Stimulated activated CD8-positive, alpha-beta memory T cell treated with anti-CD3 and anti-CD28 coated beads, Interleukin-2, amount 100 ng/mL, for 48 hours (primary cell): ENCODE results near the gene CGNL1.

ENCODE experiments used
- DNase-seq, 2 donors: peaks; one replicate each; pipeline ENCODE4 v3.0.0-alpha.2; 2020; ENCODE audit warnings: low read depth in 2 of 2

Gene CGNL1

GRCh38 chr15:57571725-57572124 is 195.4 kb downstream of the CGNL1 start:
- DNase-seq, result no peak

GRCh38 chr15:57572468-57572867 is 196.2 kb downstream of the CGNL1 start:
- DNase-seq, result no peak

- no peak for DNase-seq
Observed at GRCh38 chr15:57573151-57573550, 196.8 kb downstream of the CGNL1 start.

- DNase-seq, result no peak
Observed at GRCh38 chr15:57575363-57575762, 199.1 kb downstream of the CGNL1 start.

GRCh38 chr15:57578288-57578900 is 202.1 kb downstream of the CGNL1 start:
- no peak for DNase-seq

GRCh38 chr15:57580428-57580827 is 204.1 kb downstream of the CGNL1 start:
- no peak for DNase-seq

- no peak for DNase-seq
Observed at GRCh38 chr15:57580866-57581265, 204.6 kb downstream of the CGNL1 start.

GRCh38 chr15:57582090-57582489 is 205.8 kb downstream of the CGNL1 start:
- no peak for DNase-seq

- no peak for DNase-seq
Observed at GRCh38 chr15:57583282-57583681, 207.0 kb downstream of the CGNL1 start.

GRCh38 chr15:57583720-57584119 is 207.4 kb downstream of the CGNL1 start:
- no peak for DNase-seq

GRCh38 chr15:57586661-57587424 is 210.5 kb downstream of the CGNL1 start:
- DNase-seq, result no peak

GRCh38 chr15:57589281-57589680 is 213.0 kb downstream of the CGNL1 start:
- no peak for DNase-seq

- no peak for DNase-seq
Observed at GRCh38 chr15:57589754-57590153, 213.4 kb downstream of the CGNL1 start.

GRCh38 chr15:57591237-57591821 is 215.0 kb downstream of the CGNL1 start:
- peak in 1 of 2 donors; percentile 2 for DNase-seq

- DNase-seq, result peak; percentile 14 to 20
Observed at GRCh38 chr15:57591822-57592367, 215.6 kb downstream of the CGNL1 start, which contains the start of gene MYZAP. Gene MYZAP (plus strand): TSS chr15:57591904. CDS start chr15:57592035, 131 bp downstream.

- DNase-seq, result no peak
Observed at GRCh38 chr15:57592426-57592825, 216.1 kb downstream of the CGNL1 start.

- no peak for DNase-seq
Observed at GRCh38 chr15:57592836-57593420, 216.6 kb downstream of the CGNL1 start.

GRCh38 chr15:57594479-57594878 is 218.2 kb downstream of the CGNL1 start:
- no peak for DNase-seq

GRCh38 chr15:57595011-57595866 is 218.9 kb downstream of the CGNL1 start:
- DNase-seq, result no peak

GRCh38 chr15:57596301-57596855 is 220.1 kb downstream of the CGNL1 start:
- no peak for DNase-seq

- DNase-seq, result no peak
Observed at GRCh38 chr15:57596978-57597377, 220.7 kb downstream of the CGNL1 start.
